Right ventricle myocardium superior (tissue), 1 donor: ENCODE results near the gene POU2F3. TPM values are rescaled to one million over a fixed set of nuclear protein-coding genes. Genes with fewer than 3 reads are reported as not detected.

Source experiments
- ATAC-seq: fragments of 200-7000 bp; cut with Tn5 transposase; one replicate; pipeline ENCODE4 v1.9.1; 2020; ENCODE audit warnings: mild to moderate bottlenecking; ENCODE audit not compliant: poor library complexity
- DNase-seq: peaks from one replicate; pipeline ENCODE4 v3.0.0-alpha.2; 2020
- intact Hi-C: fragments of 100-400 bp; cut with DNase I; formaldehyde crosslinking; loops from one replicate; pipeline ENCODE4 v1.11.2; 2022
- total RNA-seq: library from RNA; stranded (reverse); fragmentation: NEBNext Ultra II Directional; extraction: Animal tissue kit (Norgen Biotek cat#: 25700); gene quantifications from one replicate; pipeline ENCODE4 v1.2.1, GENCODE V29; 2021
- donor health status: DM: no; HTN: yes; CAD: no; lungs with severe emphysema.

Gene POU2F3
- total RNA-seq, 1 donor from 2014 or later = not detected

DNA sequence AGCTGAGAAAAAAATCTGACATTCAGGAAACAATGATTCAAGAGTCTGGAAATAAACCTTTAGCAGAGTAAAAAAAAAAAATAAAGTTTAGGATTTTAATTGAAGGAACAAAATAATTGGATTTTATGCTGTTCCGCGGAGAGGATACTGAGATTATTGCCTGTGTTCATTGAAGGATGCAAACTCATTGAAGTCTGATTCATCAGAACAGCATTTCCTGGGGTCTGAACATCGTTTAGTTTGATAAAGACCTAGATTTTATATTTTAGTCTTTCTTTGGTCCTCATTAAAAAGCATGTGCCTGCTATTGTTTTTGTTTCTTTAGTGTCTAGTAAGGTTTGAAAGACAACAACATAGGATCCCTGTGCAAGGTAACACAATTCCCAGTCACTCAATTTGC is 89.6 kb downstream of the POU2F3 start:
- no peak for DNase-seq
- ATAC-seq = no peak
- intact Hi-C loops = no loop called here

GRCh38 chr11:120330045-120330444 is 90.1 kb downstream of the POU2F3 start:
- intact Hi-C loops = loop anchor here (10.0 kb wide), 1 partner anchor 105 kb away; no protein-coding TSS in a partner anchor
- no peak for DNase-seq
- no peak for ATAC-seq

DNA sequence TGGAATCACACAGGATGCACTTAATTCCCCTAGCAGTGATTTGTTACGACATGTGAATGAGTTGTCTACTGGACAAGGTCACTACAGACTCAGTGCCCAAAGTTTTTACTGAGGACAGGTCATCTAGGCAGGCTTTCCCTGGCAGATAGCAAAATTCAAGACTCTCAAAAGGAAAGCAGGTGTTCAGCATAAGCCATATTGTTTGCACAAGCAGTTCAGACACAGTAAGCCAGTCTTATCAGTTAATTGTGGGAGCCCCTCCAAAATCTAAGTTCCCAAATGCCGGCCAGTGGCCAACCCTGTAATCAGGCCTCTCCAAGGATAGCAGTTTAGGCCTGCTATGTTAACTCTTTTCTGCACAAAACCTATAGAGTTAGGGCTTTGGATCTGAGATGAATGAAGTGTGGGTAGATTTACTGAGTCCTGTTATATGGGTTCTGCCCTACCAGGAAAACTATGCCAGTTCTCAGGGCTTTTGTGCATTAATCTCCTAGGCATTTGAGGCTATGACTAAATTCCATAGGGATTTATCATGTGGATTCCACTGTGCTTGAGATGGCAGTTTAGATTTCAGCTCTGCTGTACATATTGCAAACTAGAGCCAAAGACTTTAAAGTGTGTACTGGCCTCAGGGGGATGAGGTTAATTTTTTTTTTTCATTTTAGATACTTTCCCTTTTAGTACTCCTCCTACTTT is 91.5 kb downstream of the POU2F3 start:
- intact Hi-C loops = loop anchor here (10.0 kb wide), 1 partner anchor 103 kb away; no protein-coding TSS in a partner anchor
- peak; percentile 19 for ATAC-seq
- peak; percentile 53 for DNase-seq

DNA sequence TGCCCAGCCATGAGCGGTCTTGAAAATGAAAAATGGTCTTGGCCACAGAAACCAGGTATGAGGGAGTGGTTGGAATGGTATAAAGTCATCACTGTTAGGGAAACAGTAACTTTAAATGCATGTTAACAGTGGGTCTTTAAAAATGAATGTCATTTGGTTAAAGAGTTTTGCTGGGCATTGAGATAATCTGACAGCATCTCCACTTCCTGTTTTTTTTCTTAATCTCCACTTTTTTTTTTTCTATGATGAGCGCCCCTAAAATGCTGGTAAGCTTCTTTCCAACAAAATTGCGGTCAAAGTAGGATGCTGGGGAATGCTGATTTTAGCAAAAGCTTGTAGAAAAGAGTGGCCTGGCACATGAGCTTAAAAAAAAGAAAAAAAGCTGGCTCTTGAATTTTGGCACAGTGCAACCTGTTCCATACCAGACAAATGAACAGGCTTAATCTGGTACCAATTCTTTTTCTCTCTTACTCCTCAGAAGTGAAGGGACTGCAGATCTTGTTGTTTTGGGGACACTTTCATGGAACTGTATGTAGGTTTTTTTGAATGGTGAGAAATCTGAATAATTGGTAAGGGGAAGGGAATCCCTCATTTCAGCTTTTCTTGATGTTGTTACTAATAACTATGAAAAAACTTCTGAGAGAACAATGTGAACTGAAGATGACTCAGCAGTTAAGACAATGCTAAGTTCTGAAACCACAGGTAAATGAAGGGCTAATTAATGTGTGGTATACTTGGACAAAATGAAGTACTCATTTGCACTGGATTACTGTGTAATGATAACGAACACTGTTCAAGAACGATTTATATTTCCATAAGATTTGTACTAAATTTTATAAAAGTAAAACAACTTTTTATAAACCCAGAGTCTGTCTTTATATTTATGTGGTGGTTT is 93.1 kb downstream of the POU2F3 start:
- intact Hi-C loops = loop anchor here (10.0 kb wide), 1 partner anchor 102 kb away; no protein-coding TSS in a partner anchor
- ATAC-seq (no peak), DNase-seq (no peak)

DNA sequence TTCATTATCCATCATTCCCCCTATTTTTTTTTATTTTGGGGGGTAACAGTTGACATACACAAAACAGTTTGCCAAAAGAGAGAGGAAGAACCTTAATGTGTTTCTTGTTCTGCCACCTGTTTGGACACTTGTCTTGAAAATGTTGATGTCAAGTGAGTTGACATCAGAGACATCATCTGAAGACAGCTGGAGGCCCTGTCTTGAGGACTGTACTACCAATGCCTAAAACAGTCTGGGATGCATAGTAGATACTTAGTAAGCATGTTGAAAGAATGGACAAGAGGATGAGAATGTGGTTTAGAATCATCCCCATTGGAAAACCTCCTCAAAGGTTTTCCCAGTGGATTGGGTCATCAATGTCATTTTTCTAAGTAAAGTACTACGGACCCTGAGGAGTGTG is 93.9 kb downstream of the POU2F3 start:
- no peak for DNase-seq
- ATAC-seq = no peak
- intact Hi-C loops = loop anchor here (10.0 kb wide), 1 partner anchor 101 kb away; no protein-coding TSS in a partner anchor

DNA sequence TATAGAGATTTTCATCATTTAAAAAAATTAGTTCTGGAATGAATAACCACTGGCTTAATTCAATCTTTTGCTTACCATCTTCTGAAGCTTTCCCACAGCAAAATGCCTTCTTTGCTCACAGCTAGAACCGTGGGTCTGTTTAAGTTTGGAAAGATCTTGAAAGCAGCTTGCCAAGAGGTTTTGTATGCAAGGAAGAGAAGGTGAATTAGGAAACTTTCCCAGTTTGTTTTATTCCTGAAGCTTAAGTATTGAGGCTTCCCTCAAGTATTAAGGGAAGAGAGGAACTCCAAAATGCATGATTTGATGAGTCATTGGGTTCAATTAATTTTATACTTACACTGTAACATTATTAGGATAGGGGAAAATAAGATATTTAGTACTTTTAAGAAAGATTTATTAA is 94.4 kb downstream of the POU2F3 start:
- DNase-seq (no peak), ATAC-seq (no peak)
- intact Hi-C loops = loop anchor here (10.0 kb wide), 1 partner anchor 100 kb away; no protein-coding TSS in a partner anchor

DNA sequence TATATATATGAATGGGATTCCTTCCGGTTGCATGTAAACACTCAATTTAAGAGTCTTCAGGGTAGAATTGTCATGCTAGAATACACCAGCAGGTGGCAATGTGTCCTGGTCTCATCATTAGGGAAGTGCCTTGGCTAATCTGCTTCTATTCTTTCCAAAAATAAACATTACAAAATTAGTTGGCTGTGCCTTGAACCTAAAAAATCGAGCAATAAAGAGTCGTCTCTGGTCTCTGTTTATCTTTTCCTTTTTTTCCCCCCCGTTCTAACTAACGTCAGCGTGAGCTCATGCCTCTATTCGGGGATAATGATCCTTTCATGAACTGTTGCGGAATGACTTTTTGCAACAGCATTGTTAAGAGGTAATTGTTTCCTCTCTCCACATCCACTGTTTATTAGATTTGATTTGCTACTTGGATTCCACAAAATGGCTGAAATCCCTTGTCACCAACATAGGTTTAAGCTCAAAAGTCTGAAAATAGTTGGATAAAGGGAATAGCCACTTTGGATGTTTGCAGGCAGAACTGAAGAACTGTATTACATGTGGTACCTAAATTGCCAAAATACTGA is 95.0 kb downstream of the POU2F3 start:
- DNase-seq (no peak), ATAC-seq (peak; percentile 41)
- intact Hi-C loops = loop anchor here (5.0 to 10.0 kb wide), 2 partner anchors 77 to 100 kb away; no protein-coding TSS in a partner anchor

- intact Hi-C loops = loop anchor here (5.0 to 10.0 kb wide), 2 partner anchors 77 to 99 kb away; no protein-coding TSS in a partner anchor
- ATAC-seq = peak; percentile 25
- no peak for DNase-seq
These were observed 95.6 kb downstream of the POU2F3 start for GRCh38 chr11:120335556-120335907.

GRCh38 chr11:120335908-120336640 is 96.1 kb downstream of the POU2F3 start, which contains the start of gene ARHGEF12:
TSS of gene ARHGEF12 (plus strand) at chr11:120336413. CDS start at chr11:120337244, 831 bp downstream.
- peak; percentile 80 for ATAC-seq
- intact Hi-C loops = loop anchor here (5.0 to 10.0 kb wide), 2 partner anchors 76 to 99 kb away; no protein-coding TSS in a partner anchor
- DNase-seq = peak; percentile 97

DNA sequence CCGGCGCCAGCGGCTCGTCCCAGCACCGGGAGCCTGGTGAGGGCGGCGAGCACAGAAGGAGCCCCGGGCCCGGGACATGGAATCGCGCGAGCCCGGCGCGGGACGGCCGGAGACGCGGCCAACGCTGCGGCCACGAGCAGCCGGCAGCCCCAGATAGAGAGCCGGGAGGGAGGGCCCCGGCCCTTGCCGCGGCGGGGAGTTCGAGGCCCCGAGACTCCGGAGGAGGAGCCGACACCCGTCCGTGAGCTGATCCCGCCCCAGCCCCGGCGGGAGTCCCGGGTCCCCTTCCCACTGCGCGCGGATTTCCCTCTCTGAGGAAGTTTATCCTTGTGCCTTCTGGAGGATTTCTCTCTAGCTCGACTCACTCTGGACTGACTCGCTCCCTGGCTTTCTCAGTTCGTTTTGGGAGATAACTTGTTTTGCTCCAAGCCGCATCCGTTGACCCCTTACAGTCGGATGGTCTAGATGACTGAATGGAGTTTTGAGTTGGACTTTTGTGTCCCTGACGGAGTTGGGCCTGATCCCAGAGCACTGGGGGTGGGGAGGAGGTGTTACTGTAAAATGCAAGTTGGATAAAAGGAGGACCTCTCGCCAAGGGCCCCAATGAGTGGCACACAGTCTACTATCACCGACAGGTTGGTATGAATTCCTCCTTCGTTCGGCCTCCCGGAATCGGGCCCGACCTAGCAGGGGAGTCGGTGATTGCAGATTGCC is 96.9 kb downstream of the POU2F3 start:
- intact Hi-C loops = loop anchor here (5.0 to 10.0 kb wide), 2 partner anchors 76 to 98 kb away; no protein-coding TSS in a partner anchor
- ATAC-seq (peak; percentile 28), DNase-seq (peak; percentile 69)

DNA sequence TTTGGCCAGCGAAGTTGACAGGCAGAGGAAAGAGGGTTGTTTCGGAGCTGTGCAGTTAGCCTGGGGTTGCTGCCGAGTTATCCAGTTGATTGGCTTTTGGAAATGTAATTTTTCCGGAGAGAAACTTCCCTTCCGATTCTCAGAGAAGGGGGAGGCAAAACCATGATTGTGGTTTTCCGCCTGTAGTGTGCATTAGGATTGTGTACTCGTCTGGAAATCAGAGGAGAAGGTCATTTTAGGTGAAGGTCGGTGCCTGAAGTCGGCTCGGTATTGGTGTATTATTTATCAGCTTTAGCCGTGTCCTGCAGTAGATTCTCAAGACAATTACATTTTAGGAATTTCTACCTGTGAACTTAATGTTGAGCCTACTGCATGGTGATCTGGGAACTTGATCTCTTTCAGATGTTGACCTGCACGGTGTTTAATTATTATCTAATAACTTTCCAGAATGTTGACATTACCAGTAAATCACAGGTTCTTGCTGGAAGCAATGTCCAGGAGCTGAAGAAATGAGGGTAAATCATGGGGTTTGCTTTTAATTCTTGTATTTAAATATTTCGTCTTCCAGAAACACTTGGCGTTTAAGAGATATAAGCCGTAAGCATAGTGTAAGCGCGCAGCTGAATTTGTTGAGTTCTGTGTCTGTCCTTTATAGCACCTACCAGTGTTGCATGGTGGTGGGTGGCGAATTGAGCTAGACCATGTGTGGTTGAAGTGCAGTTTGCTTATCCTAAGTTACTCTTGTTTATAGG is 97.6 kb downstream of the POU2F3 start:
- intact Hi-C loops = loop anchor here (5.0 to 10.0 kb wide), 2 partner anchors 75 to 97 kb away; no protein-coding TSS in a partner anchor
- ATAC-seq = peak; percentile 3
- no peak for DNase-seq

DNA sequence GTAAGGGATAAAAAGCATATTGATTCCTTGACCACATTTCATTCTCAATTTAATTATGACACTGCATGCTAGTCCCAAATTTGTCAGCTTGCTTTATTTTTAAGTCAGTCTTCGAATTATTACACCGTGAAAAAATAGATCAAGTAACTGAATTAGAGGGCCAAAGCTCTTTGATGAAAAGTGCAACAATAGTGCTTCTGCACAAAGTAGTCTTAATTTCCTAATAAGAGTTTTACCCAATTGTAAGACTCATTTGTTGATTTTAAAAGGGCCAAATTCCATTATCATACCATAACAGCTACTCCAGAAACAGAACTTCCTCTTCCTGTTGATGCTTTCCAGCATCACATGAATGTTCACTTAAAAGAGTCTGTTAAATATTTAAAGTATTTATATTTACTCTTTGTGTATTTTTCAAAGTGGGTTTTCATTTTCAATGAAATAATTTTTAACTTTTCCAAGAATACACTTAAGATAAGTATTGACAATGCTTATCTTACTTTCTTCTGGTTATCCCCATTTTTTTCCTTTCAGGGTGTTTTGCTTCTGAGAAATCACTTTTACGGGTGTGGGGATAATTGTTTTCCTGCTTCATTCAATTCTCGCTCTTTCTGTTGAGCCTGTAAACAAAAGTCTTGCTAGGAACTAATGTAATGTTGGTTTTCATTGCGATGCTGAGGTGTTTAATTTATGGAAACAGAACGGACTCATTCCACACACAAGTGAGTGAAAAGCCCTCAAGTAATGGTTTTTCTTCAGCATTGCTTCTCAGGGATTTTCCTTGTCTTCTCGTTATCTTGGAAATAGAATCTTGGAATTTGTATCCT is 98.4 kb downstream of the POU2F3 start:
- ATAC-seq (no peak), DNase-seq (no peak)
- intact Hi-C loops = loop anchor here (5.0 to 10.0 kb wide), 2 partner anchors 74 to 96 kb away; no protein-coding TSS in a partner anchor

DNA sequence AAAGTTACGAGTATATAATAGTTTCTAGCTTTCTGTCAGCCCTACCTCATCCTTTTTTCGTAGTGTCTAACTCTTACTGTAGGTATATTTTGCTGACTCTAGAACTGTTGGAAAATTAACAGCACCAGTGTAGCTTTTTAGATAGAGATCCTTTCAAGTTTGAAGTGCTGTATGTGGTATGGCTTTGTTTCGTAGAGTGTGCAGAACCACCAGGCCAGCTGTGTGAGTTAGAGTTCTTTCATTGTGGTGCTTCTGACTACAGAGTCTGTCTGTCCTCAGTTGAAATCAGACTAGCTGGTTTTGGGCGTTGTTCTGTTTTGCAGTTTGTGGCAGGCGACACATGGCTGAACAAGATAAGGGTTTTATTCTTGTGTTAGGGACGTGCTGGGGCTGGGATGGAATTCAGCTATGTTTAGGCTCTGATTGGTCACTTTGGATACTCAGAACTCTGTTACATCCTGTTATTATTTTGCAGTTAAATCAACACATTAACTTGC is 99.5 kb downstream of the POU2F3 start:
- peak; percentile 25 for ATAC-seq
- intact Hi-C loops = loop anchor here (5.0 to 10.0 kb wide), 2 partner anchors 73 to 95 kb away; no protein-coding TSS in a partner anchor
- no peak for DNase-seq

DNA sequence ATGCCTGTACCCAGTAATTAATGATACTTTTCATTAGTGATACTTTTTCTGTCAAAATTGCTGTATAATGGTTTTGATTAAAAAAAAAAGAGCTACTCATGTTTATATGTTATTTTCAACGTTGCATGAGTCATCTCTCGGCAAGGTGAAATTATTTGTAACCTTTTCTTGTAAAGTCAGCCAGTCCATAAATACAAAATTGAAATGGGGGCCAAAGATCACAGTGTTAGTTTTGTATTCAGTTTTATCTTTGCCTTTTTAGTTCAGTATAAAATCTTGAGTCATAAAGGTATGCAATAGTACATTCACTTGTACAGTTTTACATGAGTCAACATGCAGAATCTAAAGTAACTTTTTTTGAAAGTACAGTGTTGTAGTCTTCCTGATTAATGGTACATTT is 100.6 kb downstream of the POU2F3 start:
- intact Hi-C loops = no loop called here
- DNase-seq (no peak), ATAC-seq (no peak)

GRCh38 chr11:120342226-120342625 is 102.3 kb downstream of the POU2F3 start:
- DNase-seq (no peak), ATAC-seq (no peak)
- intact Hi-C loops = no loop called here

- ATAC-seq = no peak
- intact Hi-C loops = no loop called here
- DNase-seq = no peak
These were observed 102.7 kb downstream of the POU2F3 start for GRCh38 chr11:120342678-120343077.
